Measurements from ENCODE around the gene MTFR1L.

- no peak for TF ChIP-seq POLR2AphosphoS5 (IDR thresholded peaks at IDR 0.05)
- TF ChIP-seq CTCF (IDR thresholded peaks at IDR 0.05; ENCODE audit: poor library complexity, severe bottlenecking) = no peak
- no peak for TF ChIP-seq TAF1 (IDR thresholded peaks at IDR 0.05; ENCODE audit: low read depth)
- TF ChIP-seq REST (IDR thresholded peaks at IDR 0.05; ENCODE audit: borderline replicate concordance) = no peak
- TF ChIP-seq EZH2 (IDR thresholded peaks at IDR 0.05; ENCODE audit: borderline replicate concordance, insufficient read depth, low read length, poor library complexity, severe bottlenecking) = no peak
- TF ChIP-seq RAD21 (conservative IDR thresholded peaks at IDR 0.05) = no peak
- TF ChIP-seq EP300 (conservative IDR thresholded peaks at IDR 0.05; ENCODE audit: poor library complexity, severe bottlenecking) = no peak
These were observed 46.2 kb upstream of the MTFR1L start for GRCh38 chr1:25773441-25774125.

All from neural cell (in vitro differentiated cells).